ENCODE results near the gene FTCD. TPM values are rescaled to one million over a fixed set of nuclear protein-coding genes. Genes with fewer than 3 reads are reported as not detected.

FTCD gene
- total and polyA plus RNA-seq, 10 of the 15 experiments (the other 5 are each of a cell fraction or from before 2014, with no cell fraction given): 0.27 to 0.28 TPM; not detected in 8

GRCh38 chr21:46185716-46186115 lies 30.3 kb upstream of the FTCD start (continued):
- TF ChIP-seq E2F4 (IDR thresholded peaks at IDR 0.05; ENCODE audit: low read depth, low read length) (no peak), TAF1 (IDR thresholded peaks at IDR 0.05; ENCODE audit: borderline replicate concordance, low read depth, low read length) (no peak), ATF2 (IDR thresholded peaks at IDR 0.05; ENCODE audit: low read length) (no peak), ZBTB11 (CRISPR knock-in tag; IDR thresholded peaks at IDR 0.05) (no peak)

Data from GM12878 (cell line).